ENCODE results near the gene C2CD2.
"Not testable (repeated sequence)": the region's sequence is repeated elsewhere in the genome, so short reads cannot be mapped to it uniquely, and the experiment has no call there.

Gene C2CD2

DNA sequence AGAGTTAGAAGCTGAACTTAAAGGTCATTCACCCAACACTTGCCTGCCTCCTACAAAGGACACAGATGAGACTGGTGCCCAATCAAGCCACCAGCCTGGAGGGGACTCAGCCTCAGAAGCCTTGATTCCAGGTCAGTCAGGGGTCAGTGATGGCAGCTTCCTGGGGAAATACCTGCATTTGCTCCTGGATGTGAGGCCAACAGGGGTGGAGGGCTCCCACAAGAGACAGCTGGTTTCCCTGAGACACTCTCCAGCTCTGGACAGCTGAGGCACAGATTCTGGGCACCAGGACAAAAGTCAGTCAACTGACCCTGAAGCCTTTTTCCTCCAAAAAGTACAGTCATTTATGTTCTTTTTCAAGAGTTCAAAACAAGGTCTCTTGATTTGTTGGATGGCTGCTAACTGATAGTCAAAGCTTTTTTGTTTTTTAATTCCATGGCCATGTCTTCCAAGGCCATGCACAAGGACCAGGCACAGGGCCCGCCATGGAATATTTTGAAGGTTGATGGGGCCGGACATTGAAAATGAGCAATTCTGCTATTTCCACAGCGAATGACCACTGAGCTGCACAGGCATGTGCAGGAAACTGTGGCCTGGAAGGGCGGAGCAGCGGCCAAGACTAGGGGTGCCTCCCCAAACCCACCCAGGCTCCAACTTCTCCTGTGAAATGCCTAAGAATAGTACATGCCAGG lies 1.8 kb downstream of the C2CD2 start:
- peak overlapping the region; percentile 94 to 96 for H3K4me3 ChIP-seq

DNA sequence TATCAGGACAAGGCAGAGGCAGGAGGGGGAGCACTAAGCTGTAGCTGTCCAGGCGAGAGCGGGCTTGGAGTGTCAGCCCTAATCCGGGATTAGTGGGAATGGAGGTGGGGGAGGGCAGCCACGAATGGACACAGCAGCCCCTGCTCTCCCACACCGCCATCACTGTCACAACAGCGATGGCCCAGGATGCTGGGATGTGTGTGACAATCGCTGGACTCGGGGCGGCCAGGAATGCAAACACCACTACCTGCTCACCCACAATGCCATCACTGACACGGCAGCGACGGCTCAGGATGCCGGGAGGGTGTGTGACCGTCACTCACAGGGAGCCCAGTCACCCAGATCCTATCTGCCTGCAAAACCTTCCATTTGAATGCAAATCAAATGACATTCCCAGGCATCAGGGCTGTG lies 2.9 kb downstream of the C2CD2 start:
- DNase-seq: no peak
- intact Hi-C loops (cut with DNase I; ENCODE audit: low total_unique reads): no loop called here
- no peak overlapping the region for H3K4me3 ChIP-seq
- peaks cover 5 to 62% (median 44%) of the 10 kb centered on the region in 4 donors for H3K4me1 ChIP-seq
- H3K27ac ChIP-seq: peak overlapping the region in 1 of 2 donors; percentile 88
- no peaks in the 10 kb centered on the region for H3K27me3 ChIP-seq
- no peaks in the 10 kb centered on the region for H3K9me3 ChIP-seq
- TF ChIP-seq, protein P1, sequence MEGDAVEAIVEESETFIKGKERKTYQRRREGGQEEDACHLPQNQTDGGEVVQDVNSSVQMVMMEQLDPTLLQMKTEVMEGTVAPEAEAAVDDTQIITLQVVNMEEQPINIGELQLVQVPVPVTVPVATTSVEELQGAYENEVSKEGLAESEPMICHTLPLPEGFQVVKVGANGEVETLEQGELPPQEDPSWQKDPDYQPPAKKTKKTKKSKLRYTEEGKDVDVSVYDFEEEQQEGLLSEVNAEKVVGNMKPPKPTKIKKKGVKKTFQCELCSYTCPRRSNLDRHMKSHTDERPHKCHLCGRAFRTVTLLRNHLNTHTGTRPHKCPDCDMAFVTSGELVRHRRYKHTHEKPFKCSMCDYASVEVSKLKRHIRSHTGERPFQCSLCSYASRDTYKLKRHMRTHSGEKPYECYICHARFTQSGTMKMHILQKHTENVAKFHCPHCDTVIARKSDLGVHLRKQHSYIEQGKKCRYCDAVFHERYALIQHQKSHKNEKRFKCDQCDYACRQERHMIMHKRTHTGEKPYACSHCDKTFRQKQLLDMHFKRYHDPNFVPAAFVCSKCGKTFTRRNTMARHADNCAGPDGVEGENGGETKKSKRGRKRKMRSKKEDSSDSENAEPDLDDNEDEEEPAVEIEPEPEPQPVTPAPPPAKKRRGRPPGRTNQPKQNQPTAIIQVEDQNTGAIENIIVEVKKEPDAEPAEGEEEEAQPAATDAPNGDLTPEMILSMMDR (IDR thresholded peaks at IDR 0.05): no peak
- no peaks in the 10 kb centered on the region for H3K36me3 ChIP-seq

More for the DNA sequence above, 1.8 kb downstream of the C2CD2 start:
- no peak for DNase-seq
- Histone ChIP-seq H3K27me3 (no peaks in the 10 kb centered on the region), H3K27ac (peak overlapping the region; percentile 88 to 91), H3K4me1 (peaks cover 5 to 59% (median 45%) of the 10 kb centered on the region in 4 donors), H3K9me3 (no peaks in the 10 kb centered on the region), H3K36me3 (no peaks in the 10 kb centered on the region)
- intact Hi-C loops (cut with DNase I; ENCODE audit: low total_unique reads): no loop called here
- TF ChIP-seq, protein P1 (IDR thresholded peaks at IDR 0.05): no peak

DNA sequence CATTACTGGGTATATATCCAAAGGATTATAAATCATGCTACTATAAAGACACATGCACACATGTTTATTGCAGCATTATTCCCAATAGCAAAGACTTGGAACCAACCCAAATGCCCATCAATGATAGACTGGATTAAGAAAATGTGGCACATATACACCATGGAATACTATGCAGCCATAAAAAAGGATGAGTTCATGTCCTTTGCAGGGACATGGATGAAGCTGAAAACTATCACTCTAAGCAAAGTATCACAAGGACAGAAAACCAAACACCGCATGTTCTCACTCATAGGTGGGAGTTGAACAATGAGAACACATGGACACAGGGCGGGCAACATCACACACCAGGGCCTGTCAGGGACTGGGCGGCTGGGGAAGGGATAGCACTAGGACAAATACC lies 4.2 kb downstream of the C2CD2 start:
- H3K36me3 ChIP-seq; H3K9me3 ChIP-seq; H3K4me3 ChIP-seq; H3K27ac ChIP-seq; intact Hi-C loops (cut with DNase I; ENCODE audit: low total_unique reads); H3K27me3 ChIP-seq; DNase-seq: not testable (repeated sequence)
- peaks cover 5 to 63% (median 44%) of the 10 kb centered on the region in 4 donors for H3K4me1 ChIP-seq

DNA sequence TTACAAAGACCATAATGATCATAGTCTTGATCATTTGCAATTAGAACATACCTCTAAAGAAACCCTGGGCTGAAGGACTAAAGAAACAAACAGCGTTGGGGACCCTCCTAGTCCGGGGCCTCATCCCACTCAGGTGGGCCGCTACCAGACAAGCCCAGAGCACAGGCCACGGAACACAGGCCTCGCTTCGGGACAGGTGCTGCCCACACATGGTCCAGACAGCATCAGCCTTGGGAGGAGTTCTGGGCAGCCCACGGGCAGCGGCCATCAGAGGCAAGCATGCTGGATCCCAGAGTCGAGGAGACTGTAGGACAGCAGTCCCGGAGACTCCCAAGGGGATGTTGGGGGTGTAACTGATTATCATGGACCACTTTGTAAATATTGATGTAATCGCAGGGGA lies 4.9 kb downstream of the C2CD2 start:
- Histone ChIP-seq H3K4me3 (no peak overlapping the region), H3K27ac (peak overlapping the region in 1 of 2 donors; percentile 69), H3K9me3 (no peaks in the 10 kb centered on the region), H3K4me1 (peaks cover 5 to 63% (median 43%) of the 10 kb centered on the region in 4 donors), H3K27me3 (no peaks in the 10 kb centered on the region), H3K36me3 (no peaks in the 10 kb centered on the region)
- TF ChIP-seq, protein P1 (IDR thresholded peaks at IDR 0.05): no peak
- intact Hi-C loops (cut with DNase I; ENCODE audit: low total_unique reads): no loop called here
- no peak for DNase-seq

DNA sequence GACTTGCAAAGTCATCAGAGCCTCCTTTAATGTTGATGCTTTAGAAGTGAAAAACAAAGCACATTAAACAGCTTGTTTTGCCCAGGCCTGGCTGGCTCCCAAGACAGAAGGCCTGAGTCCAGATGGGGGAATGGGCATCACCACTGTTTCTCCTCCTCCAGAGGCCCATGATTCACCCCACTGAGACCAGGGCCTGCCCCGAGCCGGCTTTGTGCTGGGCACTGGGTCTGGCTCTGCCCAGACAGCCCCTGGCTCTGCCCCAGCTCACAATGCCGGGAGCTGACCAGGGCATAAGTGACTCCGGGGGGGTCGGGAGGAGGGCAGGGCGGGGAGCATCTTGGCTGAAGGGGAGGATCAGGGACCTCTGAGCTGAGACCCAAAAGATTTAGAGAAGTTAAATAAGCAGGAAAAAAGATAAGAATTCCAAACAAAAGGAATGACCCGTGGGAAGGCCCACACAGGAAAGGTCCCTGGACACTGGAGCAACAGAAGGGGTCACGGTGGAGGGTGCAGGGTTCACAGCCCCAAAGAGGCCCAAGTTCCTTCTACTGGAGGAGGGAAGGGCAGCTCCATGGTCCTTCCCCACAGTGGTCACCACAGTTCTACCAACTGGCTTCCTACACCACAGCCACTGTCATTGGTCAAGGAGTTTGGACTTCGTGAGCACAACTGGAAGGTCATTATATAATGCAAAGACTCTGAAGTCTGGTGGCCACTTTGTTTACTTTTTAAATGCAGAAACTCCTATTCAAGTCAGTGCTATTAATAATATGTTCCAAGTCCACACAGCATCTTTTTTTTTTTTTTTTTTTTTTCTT lies 5.5 kb downstream of the C2CD2 start:
- Histone ChIP-seq H3K4me1 (peaks cover 5 to 63% (median 44%) of the 10 kb centered on the region in 4 donors), H3K36me3 (no peaks in the 10 kb centered on the region), H3K9me3 (no peaks in the 10 kb centered on the region), H3K27ac (peak overlapping the region; percentile 51 to 69), H3K4me3 (peak overlapping the region in 1 of 2 donors; percentile 1), H3K27me3 (no peaks in the 10 kb centered on the region)
- TF ChIP-seq, protein P1 (IDR thresholded peaks at IDR 0.05): no peak
- DNase-seq: peak in 1 of 2 donors; percentile 90
- intact Hi-C loops (cut with DNase I; ENCODE audit: low total_unique reads): no loop called here

DNA sequence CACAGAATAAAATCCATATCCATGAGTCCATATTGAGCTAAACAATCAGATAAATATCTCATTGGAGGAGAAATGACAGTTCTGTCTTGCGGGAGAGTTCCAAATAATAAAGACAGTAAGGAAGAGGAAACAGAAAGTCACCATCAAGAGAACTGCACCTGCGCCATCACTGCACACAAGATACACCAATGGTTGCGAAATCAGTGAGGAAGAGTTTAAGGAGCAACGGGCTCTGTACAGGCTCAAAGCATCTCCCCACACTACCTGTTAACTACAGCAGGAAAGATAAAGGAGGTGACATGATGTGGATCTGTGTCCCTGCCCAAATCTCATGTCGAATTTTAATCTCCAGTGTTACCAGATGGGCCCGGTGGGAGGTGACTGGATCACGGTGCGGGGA lies 7.8 kb downstream of the C2CD2 start:
- Histone ChIP-seq H3K4me1 (peaks cover 5 to 45% (median 22%) of the 10 kb centered on the region in 4 donors), H3K27me3 (no peaks in the 10 kb centered on the region), H3K36me3 (peaks cover 0 to 14% (median 0%) of the 10 kb centered on the region in 3 donors), H3K4me3 (no peak overlapping the region), H3K9me3 (no peaks in the 10 kb centered on the region), H3K27ac (no peak overlapping the region)
- intact Hi-C loops (cut with DNase I; ENCODE audit: low total_unique reads): no loop called here
- TF ChIP-seq, protein P1 (IDR thresholded peaks at IDR 0.05): no peak
- DNase-seq: no peak

All from tibial artery (tissue), 4 donors.